Vagina (tissue), 2 donors: Measurements from ENCODE around the gene SPDYC.

Source experiments
- POLR2A ChIP-seq, 2 donors: fragments of 450-650 bp; IDR thresholded peaks; one replicate each; pipeline ENCODE4 v1.6.1; 2017; ENCODE audit warnings: antibody characterized with exemption in 2 of 2, mild to moderate bottlenecking in 2 of 2, moderate library complexity in 2 of 2
- TF ChIP-seq, protein P1 (sequence below), 3 experiments: fragments of 450-650 bp in 2 of 3; fragments of 200-600 bp in 1 of 3; sonication (generic) in 1 of 3; IDR thresholded peaks; one replicate each; pipeline ENCODE4 v1.5.1; 2017 to 2019; ENCODE audit warnings: antibody characterized with exemption in 3 of 3, mild to moderate bottlenecking in 2 of 3, moderate library complexity in 2 of 3

DNA sequence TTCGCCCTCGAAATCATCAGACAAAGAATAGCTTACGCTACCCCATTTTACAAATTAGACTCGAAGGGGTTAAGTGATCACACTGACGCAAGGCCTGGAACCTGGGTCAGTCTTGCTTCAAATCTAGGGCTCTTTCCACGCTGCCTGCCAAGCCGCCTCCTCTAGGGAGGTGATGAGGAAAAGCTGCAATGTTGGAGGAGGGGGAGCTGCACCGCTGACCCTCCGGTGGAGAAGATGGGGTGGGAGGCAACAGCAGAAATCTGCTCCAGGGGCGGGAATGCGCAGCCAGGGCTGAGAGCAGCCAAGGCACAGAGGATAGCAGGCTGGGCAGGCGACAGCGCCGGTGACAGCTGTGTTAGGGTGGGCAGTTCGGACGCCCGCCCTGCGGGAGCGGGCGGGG, 36.3 kb upstream of the SPDYC start:
- TF ChIP-seq, protein P1, sequence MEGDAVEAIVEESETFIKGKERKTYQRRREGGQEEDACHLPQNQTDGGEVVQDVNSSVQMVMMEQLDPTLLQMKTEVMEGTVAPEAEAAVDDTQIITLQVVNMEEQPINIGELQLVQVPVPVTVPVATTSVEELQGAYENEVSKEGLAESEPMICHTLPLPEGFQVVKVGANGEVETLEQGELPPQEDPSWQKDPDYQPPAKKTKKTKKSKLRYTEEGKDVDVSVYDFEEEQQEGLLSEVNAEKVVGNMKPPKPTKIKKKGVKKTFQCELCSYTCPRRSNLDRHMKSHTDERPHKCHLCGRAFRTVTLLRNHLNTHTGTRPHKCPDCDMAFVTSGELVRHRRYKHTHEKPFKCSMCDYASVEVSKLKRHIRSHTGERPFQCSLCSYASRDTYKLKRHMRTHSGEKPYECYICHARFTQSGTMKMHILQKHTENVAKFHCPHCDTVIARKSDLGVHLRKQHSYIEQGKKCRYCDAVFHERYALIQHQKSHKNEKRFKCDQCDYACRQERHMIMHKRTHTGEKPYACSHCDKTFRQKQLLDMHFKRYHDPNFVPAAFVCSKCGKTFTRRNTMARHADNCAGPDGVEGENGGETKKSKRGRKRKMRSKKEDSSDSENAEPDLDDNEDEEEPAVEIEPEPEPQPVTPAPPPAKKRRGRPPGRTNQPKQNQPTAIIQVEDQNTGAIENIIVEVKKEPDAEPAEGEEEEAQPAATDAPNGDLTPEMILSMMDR (IDR thresholded peaks at IDR 0.05), result no peak
- no peak for TF ChIP-seq POLR2A (IDR thresholded peaks at IDR 0.05)
